CD4-positive, alpha-beta memory T cell (primary cell): ENCODE results near the gene GTSF1L. TPM values are rescaled to one million over a fixed set of nuclear protein-coding genes. Genes with fewer than 3 reads are reported as not detected.

ENCODE experiments used
- CTCF ChIA-PET: fragments of 350-600 bp; sonication (Branson Sonifier 250); formaldehyde crosslinking; loops from one replicate; lab custom pipeline; 2021; ENCODE audit warnings: inconsistent platforms; ENCODE audit not compliant: partially characterized antibody; lab: Charles Lee
- POLR2A ChIA-PET: fragments of 350-600 bp; sonication (Branson Sonifier 250); formaldehyde crosslinking; loops from one replicate; lab custom pipeline; 2021; ENCODE audit not compliant: partially characterized antibody; lab: Charles Lee
- DNase-seq, 5 donors: peaks; one replicate each; pipeline versions ENCODE4 v3.0.0 to v3.0.0-alpha.2; 2020 to 2022; ENCODE audit warnings: mixed read lengths in 1 of 5
- H3K27ac ChIP-seq: one replicate; pipeline ENCODE4 v1.7.0; 2013; ENCODE audit warnings: low read depth, low read length
- H3K27me3 ChIP-seq: 2 replicates; pipeline ENCODE4 v1.7.0; 2013; ENCODE audit warnings: mild to moderate bottlenecking, low read length, moderate library complexity; ENCODE audit not compliant: insufficient read depth
- H3K36me3 ChIP-seq: 2 replicates; pipeline ENCODE4 v1.7.0; 2013; ENCODE audit warnings: mild to moderate bottlenecking, low read length, moderate library complexity; ENCODE audit not compliant: insufficient read depth
- H3K4me1 ChIP-seq: 2 replicates; pipeline ENCODE4 v1.7.0; 2013; ENCODE audit warnings: mild to moderate bottlenecking, low read length, moderate library complexity; ENCODE audit not compliant: insufficient read depth
- H3K4me3 ChIP-seq, 2 donors: one replicate each; pipeline ENCODE4 v1.7.0; 2013; ENCODE audit warnings: low read length in 2 of 2, mild to moderate bottlenecking in 1 of 2
- H3K9me3 ChIP-seq, 2 donors: one replicate each; pipeline ENCODE4 v1.7.0; 2013; ENCODE audit warnings: low read length in 2 of 2, control low read depth in 1 of 2; ENCODE audit not compliant: control insufficient read depth in 1 of 2
- H3K27ac Mint-ChIP-seq, 7 donors: one replicate each; pipeline ENCODE4 v1.8.0; 2020 to 2021; ENCODE audit warnings: mixed read lengths in 7 of 7, mild to moderate bottlenecking in 6 of 7, inconsistent platforms in 3 of 7, moderate library complexity in 3 of 7
- H3K27me3 Mint-ChIP-seq, 2 donors: one replicate each; pipeline ENCODE4 v1.8.0; 2020 to 2021; ENCODE audit warnings: mixed read lengths in 2 of 2
- H3K36me3 Mint-ChIP-seq, 2 donors: one replicate each; pipeline ENCODE4 v1.8.0; 2020 to 2021; ENCODE audit warnings: mixed read lengths in 2 of 2, inconsistent platforms in 1 of 2, mild to moderate bottlenecking in 1 of 2
- H3K4me1 Mint-ChIP-seq, 4 donors: one replicate each; pipeline ENCODE4 v1.8.0; 2020 to 2021; ENCODE audit warnings: mixed read lengths in 4 of 4, mild to moderate bottlenecking in 1 of 4
- H3K4me3 Mint-ChIP-seq, 8 donors: one replicate each; pipeline ENCODE4 v1.8.0; 2020 to 2021; ENCODE audit warnings: mixed read lengths in 8 of 8, mild to moderate bottlenecking in 7 of 8, moderate library complexity in 6 of 8, inconsistent platforms in 3 of 8
- H3K9me3 Mint-ChIP-seq, 8 donors: one replicate each; pipeline ENCODE4 v1.8.0; 2020 to 2021; ENCODE audit warnings: mixed read lengths in 8 of 8, mild to moderate bottlenecking in 5 of 8, inconsistent platforms in 3 of 8, moderate library complexity in 1 of 8
- intact Hi-C: fragments of 100-400 bp; cut with micrococcal nuclease; formaldehyde crosslinking; loops from one replicate; pipeline ENCODE4 v1.15.1; 2023
- polyA plus RNA-seq, 2 donors: library from polyadenylated mRNA; unstranded; fragments of 300-500 nt; fragmentation: Illumina TruSeq; gene quantifications; one replicate each; pipeline ENCODE4 v1.2.3, GENCODE V29; 2021
- total RNA-seq, 2 experiments: library from RNA; stranded (reverse); gene quantifications; one replicate each; pipeline ENCODE4 v1.2.3, GENCODE V29; 2021

Gene GTSF1L
- total and polyA plus RNA-seq, 4 experiments from 2014 or later = not detected

- H3K4me3 ChIP-seq = no peak overlapping the region
- DNase-seq = no peak
- H3K27me3 ChIP-seq = no peaks in the 10 kb centered on the region
- ChIA-PET POLR2A (no interaction called here), CTCF (interaction anchor here (0.7 kb wide), 2 partner anchors 13 to 34 kb away, joined by 3 read pairs; no protein-coding TSS in a partner anchor)
- no peaks in the 10 kb centered on the region for H3K9me3 ChIP-seq
- H3K27ac Mint-ChIP-seq = peak overlapping the region in 3 of 7 donors; percentile 18 to 55 (median 49)
- H3K4me3 Mint-ChIP-seq = no peak overlapping the region
- intact Hi-C loops = no loop called here
- H3K27ac ChIP-seq = no peak overlapping the region
- H3K36me3 ChIP-seq = no peaks in the 10 kb centered on the region
- H3K9me3 Mint-ChIP-seq = peaks cover 0 to 3% (median 0%) of the 10 kb centered on the region in 8 donors
- peaks cover 13 to 36% (median 24%) of the 10 kb centered on the region in 4 donors for H3K4me1 Mint-ChIP-seq
- no peaks in the 10 kb centered on the region for H3K27me3 Mint-ChIP-seq
- no peaks in the 10 kb centered on the region for H3K36me3 Mint-ChIP-seq
- H3K4me1 ChIP-seq = peaks cover 33% of the 10 kb centered on the region
Observed at GRCh38 chr20:43723186-43723585, 3.6 kb downstream of the GTSF1L start.

- peak; percentile 59 to 80 (median 66) for DNase-seq
- Mint-ChIP-seq H3K27ac (peak overlapping the region; percentile 38 to 87 (median 68)), H3K4me1 (peaks cover 11 to 34% (median 21%) of the 10 kb centered on the region in 4 donors), H3K36me3 (no peaks in the 10 kb centered on the region), H3K27me3 (no peaks in the 10 kb centered on the region), H3K9me3 (peaks cover 0 to 3% (median 0%) of the 10 kb centered on the region in 8 donors), H3K4me3 (peak overlapping the region; percentile 71 to 86 (median 79))
- CTCF ChIA-PET = interaction anchor here (1.0 kb wide), 1 partner anchor 28 kb away, joined by 3 read pairs; no protein-coding TSS in a partner anchor
- Histone ChIP-seq H3K27me3 (no peaks in the 10 kb centered on the region), H3K36me3 (no peaks in the 10 kb centered on the region), H3K4me3 (peak overlapping the region; percentile 23 to 53), H3K4me1 (peaks cover 33% of the 10 kb centered on the region), H3K27ac (no peak overlapping the region), H3K9me3 (no peaks in the 10 kb centered on the region)
- intact Hi-C loops = no loop called here
- POLR2A ChIA-PET = no interaction called here
Observed at GRCh38 chr20:43722153-43722505, 4.7 kb downstream of the GTSF1L start.

GRCh38 chr20:43721429-43722152 is 5.2 kb downstream of the GTSF1L start:
- Mint-ChIP-seq H3K4me1 (peaks cover 11 to 34% (median 21%) of the 10 kb centered on the region in 4 donors), H3K27ac (peak overlapping the region; percentile 38 to 87 (median 68)), H3K9me3 (peaks cover 0 to 3% (median 0%) of the 10 kb centered on the region in 8 donors), H3K4me3 (peak overlapping the region; percentile 71 to 86 (median 79)), H3K36me3 (no peaks in the 10 kb centered on the region), H3K27me3 (no peaks in the 10 kb centered on the region)
- peak overlapping the region; percentile 23 to 53 for H3K4me3 ChIP-seq
- POLR2A ChIA-PET = no interaction called here
- intact Hi-C loops = no loop called here
- H3K4me1 ChIP-seq = peaks cover 33% of the 10 kb centered on the region
- H3K27ac ChIP-seq = no peak overlapping the region
- no peak for DNase-seq
- H3K9me3 ChIP-seq = no peaks in the 10 kb centered on the region
- no peaks in the 10 kb centered on the region for H3K36me3 ChIP-seq
- H3K27me3 ChIP-seq = no peaks in the 10 kb centered on the region
- CTCF ChIA-PET = interaction anchor here (1.0 kb wide), 1 partner anchor 28 kb away, joined by 3 read pairs; no protein-coding TSS in a partner anchor

GRCh38 chr20:43721097-43721428 is 5.7 kb downstream of the GTSF1L start:
- peaks cover 33% of the 10 kb centered on the region for H3K4me1 ChIP-seq
- intact Hi-C loops = no loop called here
- Mint-ChIP-seq H3K4me3 (peak overlapping the region in 1 of 8 donors; percentile 46), H3K27me3 (no peaks in the 10 kb centered on the region), H3K9me3 (peaks cover 0 to 3% (median 0%) of the 10 kb centered on the region in 8 donors), H3K36me3 (no peaks in the 10 kb centered on the region), H3K4me1 (peaks cover 11 to 34% (median 21%) of the 10 kb centered on the region in 4 donors), H3K27ac (peak overlapping the region in 1 of 7 donors; percentile 7)
- no peak for DNase-seq
- no peak overlapping the region for H3K27ac ChIP-seq
- H3K4me3 ChIP-seq = no peak overlapping the region
- H3K9me3 ChIP-seq = no peaks in the 10 kb centered on the region
- ChIA-PET POLR2A (no interaction called here), CTCF (no interaction called here)
- no peaks in the 10 kb centered on the region for H3K36me3 ChIP-seq
- no peaks in the 10 kb centered on the region for H3K27me3 ChIP-seq

- intact Hi-C loops = no loop called here
- Mint-ChIP-seq H3K27me3 (no peaks in the 10 kb centered on the region), H3K27ac (peak overlapping the region in 3 of 7 donors; percentile 6 to 43 (median 31)), H3K9me3 (peaks cover 0 to 3% (median 0%) of the 10 kb centered on the region in 8 donors), H3K36me3 (no peaks in the 10 kb centered on the region), H3K4me3 (peak overlapping the region in 1 of 8 donors; percentile 27), H3K4me1 (peaks cover 11 to 34% (median 21%) of the 10 kb centered on the region in 4 donors)
- no peak overlapping the region for H3K4me3 ChIP-seq
- POLR2A ChIA-PET = no interaction called here
- no peak for DNase-seq
- CTCF ChIA-PET = no interaction called here
- no peaks in the 10 kb centered on the region for H3K36me3 ChIP-seq
- peaks cover 33% of the 10 kb centered on the region for H3K4me1 ChIP-seq
- H3K27ac ChIP-seq = no peak overlapping the region
- no peaks in the 10 kb centered on the region for H3K9me3 ChIP-seq
- H3K27me3 ChIP-seq = no peaks in the 10 kb centered on the region
Observed at GRCh38 chr20:43720007-43720406, 6.8 kb downstream of the GTSF1L start.

- POLR2A ChIA-PET = no interaction called here
- CTCF ChIA-PET = no interaction called here
- H3K27ac Mint-ChIP-seq = no peak overlapping the region
Observed at GRCh38 chr20:43717616-43717995, 9.2 kb downstream of the GTSF1L start.

GRCh38 chr20:43716757-43717615 is 9.8 kb downstream of the GTSF1L start:
- POLR2A ChIA-PET = no interaction called here

More at GRCh38 chr20:43717616-43717995, 9.2 kb downstream of the GTSF1L start:
- Mint-ChIP-seq H3K36me3 (no peaks in the 10 kb centered on the region), H3K27me3 (no peaks in the 10 kb centered on the region), H3K9me3 (peaks cover 0 to 3% (median 0%) of the 10 kb centered on the region in 8 donors), H3K4me3 (no peak overlapping the region), H3K4me1 (peaks cover 6 to 21% (median 12%) of the 10 kb centered on the region in 4 donors)
- Histone ChIP-seq H3K4me1 (peaks cover 18% of the 10 kb centered on the region), H3K4me3 (no peak overlapping the region), H3K9me3 (no peaks in the 10 kb centered on the region), H3K27ac (no peak overlapping the region), H3K36me3 (no peaks in the 10 kb centered on the region), H3K27me3 (no peaks in the 10 kb centered on the region)
- DNase-seq = no peak
- intact Hi-C loops = no loop called here

More at GRCh38 chr20:43716757-43717615, 9.8 kb downstream of the GTSF1L start:
- CTCF ChIA-PET = no interaction called here
- Mint-ChIP-seq H3K27ac (peak overlapping the region in 3 of 7 donors; percentile 0 to 48 (median 2)), H3K9me3 (peaks cover 0 to 3% (median 0%) of the 10 kb centered on the region in 8 donors), H3K27me3 (no peaks in the 10 kb centered on the region), H3K4me3 (no peak overlapping the region), H3K4me1 (peaks cover under 1 to 15% (median 7%) of the 10 kb centered on the region in 4 donors), H3K36me3 (no peaks in the 10 kb centered on the region)
- H3K9me3 ChIP-seq = no peaks in the 10 kb centered on the region
- H3K36me3 ChIP-seq = no peaks in the 10 kb centered on the region
- H3K4me1 ChIP-seq = peaks cover 14% of the 10 kb centered on the region
- intact Hi-C loops = no loop called here
- H3K27me3 ChIP-seq = no peaks in the 10 kb centered on the region
- no peak overlapping the region for H3K27ac ChIP-seq
- H3K4me3 ChIP-seq = no peak overlapping the region
- no peak for DNase-seq
